ENCODE measurements around the gene MAN2A1. TPM values are rescaled to one million over a fixed set of nuclear protein-coding genes. Genes with fewer than 3 reads are reported as not detected.
A peak's percentile ranks its signal among the peaks of the same experiment; 100 is the strongest.

The MAN2A1 gene
- total and polyA plus RNA-seq, 2 experiments from 2014 or later = 32.5 to 129 TPM

- DNase-seq (ENCODE audit: low spot score) (no peak), ATAC-seq (no peak)
- no peak overlapping the region for H3K27ac ChIP-seq (ENCODE audit: low read depth)
- H3K4me3 ChIP-seq = no peak overlapping the region
- peaks cover 16% of the 10 kb centered on the region for H3K9me2 ChIP-seq (ENCODE audit: insufficient read depth)
- TF ChIP-seq POLR2AphosphoS5 (IDR thresholded peaks at IDR 0.05; ENCODE audit: low read depth) (no peak), CREB1 (CRISPR knock-in tag; IDR thresholded peaks at IDR 0.05; ENCODE audit: low read depth) (no peak)
- Mint-ChIP-seq H3K9me3 (no peaks in the 10 kb centered on the region), H3K27ac (no peak overlapping the region), H3K4me1 (no peaks in the 10 kb centered on the region), H3K4me3 (no peak overlapping the region), H3K27me3 (ENCODE audit: insufficient read depth, low read depth, poor library complexity) (peaks cover 1% of the 10 kb centered on the region), H3K36me3 (ENCODE audit: low read depth) (no peaks in the 10 kb centered on the region)
- H3F3A ChIP-seq (replicated peaks; ENCODE audit: low read depth) = no peaks in the 10 kb centered on the region
- H3K4me2 ChIP-seq = no peak overlapping the region
- no peaks in the 10 kb centered on the region for H3K27me3 ChIP-seq (ENCODE audit: insufficient read depth)
- 0 out of 2 replicates have a peak overlapping the region, but pooled peaks have one; percentile 38 for H2AFZ ChIP-seq
- H3K36me3 ChIP-seq (ENCODE audit: insufficient read depth) = no peaks in the 10 kb centered on the region
- no peaks in the 10 kb centered on the region for H3K4me1 ChIP-seq (ENCODE audit: insufficient read depth)
- H3K79me2 ChIP-seq (replicated peaks; ENCODE audit: insufficient read depth) = no peaks in the 10 kb centered on the region
- no peaks in the 10 kb centered on the region for H4K20me1 ChIP-seq (replicated peaks; ENCODE audit: insufficient read depth)
Measured at GRCh38 chr5:109916481-109917153, 226.9 kb downstream of the MAN2A1 start.
